HL-60 (cell line): Measurements from ENCODE around the gene ARAF.

Experiments
- CTCF ChIP-seq: IDR thresholded peaks from one replicate; pipeline ENCODE4 v1.5.1; 2011; ENCODE audit warnings: low read length, control low read depth, inconsistent platforms; ENCODE audit not compliant: insufficient read depth
- GABPA ChIP-seq: IDR thresholded peaks from 2 replicates; pipeline ENCODE4 v1.6.1; 2012; ENCODE audit warnings: low read depth
- POLR2AphosphoS5 ChIP-seq: IDR thresholded peaks from 2 replicates; pipeline ENCODE4 v1.6.1; 2012; ENCODE audit warnings: low read depth
- TF ChIP-seq, protein P1 (sequence below): IDR thresholded peaks from 2 replicates; pipeline ENCODE4 v1.6.1; 2012; ENCODE audit warnings: low read depth; ENCODE audit not compliant: insufficient replicate concordance

GRCh38 chrX:47577424-47577823 lies 16.4 kb downstream of the ARAF start:
- TF ChIP-seq, protein P1, sequence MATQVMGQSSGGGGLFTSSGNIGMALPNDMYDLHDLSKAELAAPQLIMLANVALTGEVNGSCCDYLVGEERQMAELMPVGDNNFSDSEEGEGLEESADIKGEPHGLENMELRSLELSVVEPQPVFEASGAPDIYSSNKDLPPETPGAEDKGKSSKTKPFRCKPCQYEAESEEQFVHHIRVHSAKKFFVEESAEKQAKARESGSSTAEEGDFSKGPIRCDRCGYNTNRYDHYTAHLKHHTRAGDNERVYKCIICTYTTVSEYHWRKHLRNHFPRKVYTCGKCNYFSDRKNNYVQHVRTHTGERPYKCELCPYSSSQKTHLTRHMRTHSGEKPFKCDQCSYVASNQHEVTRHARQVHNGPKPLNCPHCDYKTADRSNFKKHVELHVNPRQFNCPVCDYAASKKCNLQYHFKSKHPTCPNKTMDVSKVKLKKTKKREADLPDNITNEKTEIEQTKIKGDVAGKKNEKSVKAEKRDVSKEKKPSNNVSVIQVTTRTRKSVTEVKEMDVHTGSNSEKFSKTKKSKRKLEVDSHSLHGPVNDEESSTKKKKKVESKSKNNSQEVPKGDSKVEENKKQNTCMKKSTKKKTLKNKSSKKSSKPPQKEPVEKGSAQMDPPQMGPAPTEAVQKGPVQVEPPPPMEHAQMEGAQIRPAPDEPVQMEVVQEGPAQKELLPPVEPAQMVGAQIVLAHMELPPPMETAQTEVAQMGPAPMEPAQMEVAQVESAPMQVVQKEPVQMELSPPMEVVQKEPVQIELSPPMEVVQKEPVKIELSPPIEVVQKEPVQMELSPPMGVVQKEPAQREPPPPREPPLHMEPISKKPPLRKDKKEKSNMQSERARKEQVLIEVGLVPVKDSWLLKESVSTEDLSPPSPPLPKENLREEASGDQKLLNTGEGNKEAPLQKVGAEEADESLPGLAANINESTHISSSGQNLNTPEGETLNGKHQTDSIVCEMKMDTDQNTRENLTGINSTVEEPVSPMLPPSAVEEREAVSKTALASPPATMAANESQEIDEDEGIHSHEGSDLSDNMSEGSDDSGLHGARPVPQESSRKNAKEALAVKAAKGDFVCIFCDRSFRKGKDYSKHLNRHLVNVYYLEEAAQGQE, result no peak
- TF ChIP-seq CTCF, result no peak
- no peak for TF ChIP-seq POLR2AphosphoS5
- TF ChIP-seq GABPA, result no peak
